ENCODE measurements around the gene TMTC2. TPM values are rescaled to one million over a fixed set of nuclear protein-coding genes. Genes with fewer than 3 reads are reported as not detected.

The TMTC2 gene
- total and polyA plus RNA-seq, 10 of the 15 experiments (the other 5 are each of a cell fraction or from before 2014, with no cell fraction given), result 0.14 to 9.7 (median 1.2) TPM

DNA sequence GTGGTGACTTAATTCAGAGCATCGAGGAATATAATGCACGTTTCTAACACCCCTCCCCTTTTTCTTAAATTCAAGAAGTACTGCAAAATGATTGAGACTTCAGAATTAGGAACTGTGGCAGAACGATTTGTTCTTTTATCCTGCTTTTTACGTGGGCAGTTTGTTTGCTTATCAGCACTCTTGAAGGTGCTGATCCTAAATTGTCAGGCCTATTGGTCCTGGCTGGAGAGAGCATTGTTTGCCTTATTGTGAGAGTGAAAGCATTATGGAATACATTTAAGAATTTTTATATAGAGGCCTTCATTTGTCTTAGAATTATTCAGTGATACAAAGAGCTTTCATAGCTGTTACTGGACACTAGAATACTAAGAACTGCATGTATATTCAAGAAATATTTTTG lies 59.1 kb downstream of the TMTC2 start:
- no TSS peak for BruUV-seq (replicated peaks)
- no peak for TF ChIP-seq SIN3A (IDR thresholded peaks at IDR 0.05; ENCODE audit: low read depth, low read length)
- TF ChIP-seq SREBF1 (IDR thresholded peaks at IDR 0.05; ENCODE audit: low read length), result no peak
- TF ChIP-seq, protein P1, sequence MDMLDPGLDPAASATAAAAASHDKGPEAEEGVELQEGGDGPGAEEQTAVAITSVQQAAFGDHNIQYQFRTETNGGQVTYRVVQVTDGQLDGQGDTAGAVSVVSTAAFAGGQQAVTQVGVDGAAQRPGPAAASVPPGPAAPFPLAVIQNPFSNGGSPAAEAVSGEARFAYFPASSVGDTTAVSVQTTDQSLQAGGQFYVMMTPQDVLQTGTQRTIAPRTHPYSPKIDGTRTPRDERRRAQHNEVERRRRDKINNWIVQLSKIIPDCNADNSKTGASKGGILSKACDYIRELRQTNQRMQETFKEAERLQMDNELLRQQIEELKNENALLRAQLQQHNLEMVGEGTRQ (IDR thresholded peaks at IDR 0.05; ENCODE audit: borderline replicate concordance, low read depth, low read length), result no peak
- no peak for TF ChIP-seq CREB1 (IDR thresholded peaks at IDR 0.05; ENCODE audit: low read depth)
- no peak for TF ChIP-seq BACH1 (IDR thresholded peaks at IDR 0.05; ENCODE audit: borderline replicate concordance)
- Histone ChIP-seq H3K4me1 (ENCODE audit: control insufficient read depth, insufficient read depth, low read length) (no peaks in the 10 kb centered on the region), H3K36me3 (ENCODE audit: control insufficient read depth in 2 of 2, insufficient read depth in 2 of 2, low read length in 1 of 2) (no peaks in the 10 kb centered on the region), H3K4me3 (no peak overlapping the region), H4K20me1 (ENCODE audit: control insufficient read depth, insufficient read depth) (no peaks in the 10 kb centered on the region), H3K4me2 (ENCODE audit: control insufficient read depth, insufficient read depth) (no peak overlapping the region), H3K27ac (ENCODE audit: control insufficient read depth, insufficient read depth) (no peak overlapping the region), H3K9me3 (replicated peaks; ENCODE audit: control insufficient read depth, insufficient read depth, low read length) (no peaks in the 10 kb centered on the region), H2AFZ (ENCODE audit: control insufficient read depth, low read depth, low read length) (no peak overlapping the region), H3K9ac (ENCODE audit: control insufficient read depth, insufficient read depth, low read length) (no peak overlapping the region), H3K27me3 (replicated peaks in 1 of 2; ENCODE audit: control insufficient read depth in 2 of 2, insufficient read depth in 2 of 2, low read length in 1 of 2) (no peaks in the 10 kb centered on the region), H3K79me2 (ENCODE audit: control insufficient read depth, insufficient read depth, low read length) (no peaks in the 10 kb centered on the region)
- no peak for DNase-seq (ENCODE audit: low read depth, low spot score)
- ChIA-PET CTCF (no interaction called here), RAD21 (ENCODE audit: unreplicated experiment) (interaction anchor here (1.3 kb wide), 1 partner anchor 60 kb away, joined by 4 read pairs; the partner anchor contains the start of gene TMTC2), SMC1A (ENCODE audit: uncharacterized antibody, unreplicated experiment) (interaction anchor here (1.0 kb wide), 1 partner anchor 14 kb away, joined by 3 read pairs; no protein-coding TSS in a partner anchor), POLR2A (no interaction called here)
- no peak for FAIRE-seq
- 65% methylated on average over 4 of the region's 4 CpGs for WGBS (ENCODE audit: insufficient coverage, insufficient replicate concordance, low lambda C conversion rate, missing lambda C conversion rate)
- ATAC-seq, result no peak
- intact Hi-C loops (cut with micrococcal nuclease; ENCODE audit: unreplicated experiment), result no loop called here
- in situ Hi-C loops (cut with MboI), result no loop called here

DNA sequence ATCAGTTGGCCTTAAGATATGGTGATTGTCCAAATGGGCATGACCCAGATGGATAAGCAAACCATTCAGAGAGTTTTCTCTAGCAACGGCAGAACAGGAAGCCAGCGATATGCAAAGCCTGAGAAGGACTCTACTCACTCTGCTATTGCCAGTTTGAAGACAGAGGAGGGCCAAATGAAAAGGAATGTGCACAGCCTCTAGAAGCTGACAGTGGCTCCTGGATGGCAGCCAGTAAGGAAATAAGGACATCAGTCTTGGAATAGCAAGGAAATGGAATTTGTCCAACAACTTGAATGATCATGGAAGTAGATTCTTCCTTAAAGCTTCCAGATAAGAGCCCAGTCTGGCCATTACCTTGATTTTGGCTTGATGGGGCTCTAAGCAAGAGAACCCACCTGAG lies 60.0 kb downstream of the TMTC2 start:
- DNase-seq (ENCODE audit: low read depth, low spot score), result no peak
- ChIA-PET RAD21 (ENCODE audit: unreplicated experiment) (interaction anchor here (1.3 kb wide), 1 partner anchor 61 kb away, joined by 4 read pairs; the partner anchor contains the start of gene TMTC2), CTCF (interaction anchor here (1.5 kb wide), 2 partner anchors 27 to 61 kb away, joined by 3 to 7 read pairs; no protein-coding TSS in a partner anchor), SMC1A (ENCODE audit: uncharacterized antibody, unreplicated experiment) (interaction anchor here (1.0 to 2.0 kb wide), 3 partner anchors 9 to 12 kb away, joined by 4 to 6 read pairs (median 4); no protein-coding TSS in a partner anchor), POLR2A (no interaction called here)
- H3K79me2 ChIP-seq (ENCODE audit: control insufficient read depth, insufficient read depth, low read length), result no peaks in the 10 kb centered on the region
- H3K4me1 ChIP-seq (ENCODE audit: control insufficient read depth, insufficient read depth, low read length), result no peaks in the 10 kb centered on the region
- no peaks in the 10 kb centered on the region for H4K20me1 ChIP-seq (ENCODE audit: control insufficient read depth, insufficient read depth)
- intact Hi-C loops (cut with micrococcal nuclease; ENCODE audit: unreplicated experiment), result no loop called here
- in situ Hi-C loops (cut with MboI), result no loop called here
- H3K9me3 ChIP-seq (replicated peaks; ENCODE audit: control insufficient read depth, insufficient read depth, low read length), result no peaks in the 10 kb centered on the region
- H3K9ac ChIP-seq (ENCODE audit: control insufficient read depth, insufficient read depth, low read length), result no peak overlapping the region
- no peak overlapping the region for H3K4me2 ChIP-seq (ENCODE audit: control insufficient read depth, insufficient read depth)
- H3K27ac ChIP-seq (ENCODE audit: control insufficient read depth, insufficient read depth), result no peak overlapping the region
- no peaks in the 10 kb centered on the region for H3K27me3 ChIP-seq (replicated peaks in 1 of 2; ENCODE audit: control insufficient read depth in 2 of 2, insufficient read depth in 2 of 2, low read length in 1 of 2)
- 86% methylated on average over 2 of the region's 2 CpGs for WGBS (ENCODE audit: insufficient coverage, insufficient replicate concordance, low lambda C conversion rate, missing lambda C conversion rate)
- H2AFZ ChIP-seq (ENCODE audit: control insufficient read depth, low read depth, low read length), result no peak overlapping the region
- no peak overlapping the region for H3K4me3 ChIP-seq
- no peak for FAIRE-seq
- BruUV-seq (replicated peaks), result no TSS peak
- no peak for ATAC-seq
- no peaks in the 10 kb centered on the region for H3K36me3 ChIP-seq (ENCODE audit: control insufficient read depth in 2 of 2, insufficient read depth in 2 of 2, low read length in 1 of 2)
- TF ChIP-seq TBL1XR1 (IDR thresholded peaks at IDR 0.05; ENCODE audit: low read depth, low read length) (no peak), KDM1A (IDR thresholded peaks at IDR 0.05; ENCODE audit: borderline replicate concordance) (no peak), MTA2 (IDR thresholded peaks at IDR 0.05; ENCODE audit: low read depth) (no peak), NR2C1 (IDR thresholded peaks at IDR 0.05) (no peak), TAF1 (IDR thresholded peaks at IDR 0.05; ENCODE audit: borderline replicate concordance, low read depth, low read length) (no peak), MYB (IDR thresholded peaks at IDR 0.05; ENCODE audit: borderline replicate concordance, low read depth, low read length) (no peak), RUNX3 (IDR thresholded peaks at IDR 0.05; ENCODE audit: low read length) (no peak)
- TF ChIP-seq, protein P2, sequence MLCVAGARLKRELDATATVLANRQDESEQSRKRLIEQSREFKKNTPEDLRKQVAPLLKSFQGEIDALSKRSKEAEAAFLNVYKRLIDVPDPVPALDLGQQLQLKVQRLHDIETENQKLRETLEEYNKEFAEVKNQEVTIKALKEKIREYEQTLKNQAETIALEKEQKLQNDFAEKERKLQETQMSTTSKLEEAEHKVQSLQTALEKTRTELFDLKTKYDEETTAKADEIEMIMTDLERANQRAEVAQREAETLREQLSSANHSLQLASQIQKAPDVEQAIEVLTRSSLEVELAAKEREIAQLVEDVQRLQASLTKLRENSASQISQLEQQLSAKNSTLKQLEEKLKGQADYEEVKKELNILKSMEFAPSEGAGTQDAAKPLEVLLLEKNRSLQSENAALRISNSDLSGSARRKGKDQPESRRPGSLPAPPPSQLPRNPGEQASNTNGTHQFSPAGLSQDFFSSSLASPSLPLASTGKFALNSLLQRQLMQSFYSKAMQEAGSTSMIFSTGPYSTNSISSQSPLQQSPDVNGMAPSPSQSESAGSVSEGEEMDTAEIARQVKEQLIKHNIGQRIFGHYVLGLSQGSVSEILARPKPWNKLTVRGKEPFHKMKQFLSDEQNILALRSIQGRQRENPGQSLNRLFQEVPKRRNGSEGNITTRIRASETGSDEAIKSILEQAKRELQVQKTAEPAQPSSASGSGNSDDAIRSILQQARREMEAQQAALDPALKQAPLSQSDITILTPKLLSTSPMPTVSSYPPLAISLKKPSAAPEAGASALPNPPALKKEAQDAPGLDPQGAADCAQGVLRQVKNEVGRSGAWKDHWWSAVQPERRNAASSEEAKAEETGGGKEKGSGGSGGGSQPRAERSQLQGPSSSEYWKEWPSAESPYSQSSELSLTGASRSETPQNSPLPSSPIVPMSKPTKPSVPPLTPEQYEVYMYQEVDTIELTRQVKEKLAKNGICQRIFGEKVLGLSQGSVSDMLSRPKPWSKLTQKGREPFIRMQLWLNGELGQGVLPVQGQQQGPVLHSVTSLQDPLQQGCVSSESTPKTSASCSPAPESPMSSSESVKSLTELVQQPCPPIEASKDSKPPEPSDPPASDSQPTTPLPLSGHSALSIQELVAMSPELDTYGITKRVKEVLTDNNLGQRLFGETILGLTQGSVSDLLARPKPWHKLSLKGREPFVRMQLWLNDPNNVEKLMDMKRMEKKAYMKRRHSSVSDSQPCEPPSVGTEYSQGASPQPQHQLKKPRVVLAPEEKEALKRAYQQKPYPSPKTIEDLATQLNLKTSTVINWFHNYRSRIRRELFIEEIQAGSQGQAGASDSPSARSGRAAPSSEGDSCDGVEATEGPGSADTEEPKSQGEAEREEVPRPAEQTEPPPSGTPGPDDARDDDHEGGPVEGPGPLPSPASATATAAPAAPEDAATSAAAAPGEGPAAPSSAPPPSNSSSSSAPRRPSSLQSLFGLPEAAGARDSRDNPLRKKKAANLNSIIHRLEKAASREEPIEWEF (IDR thresholded peaks at IDR 0.05; ENCODE audit: insufficient replicate concordance, low read depth, low read length), result no peak

Data from GM12878 (cell line).